DMS153 treated with DMSO at 0.1 percent for 48 hours (cell line): Measurements from ENCODE around the gene POFUT1.
"Not testable (repeated sequence)": the region's sequence is repeated elsewhere in the genome, so short reads cannot be mapped to it uniquely, and the experiment has no call there.

Experiments used
- DNase-seq: peaks from one replicate; lab custom pipeline; 2025; ENCODE audit not compliant: unreplicated experiment; lab: John Stamatoyannopoulos, UW

The POFUT1 gene

GRCh38 chr20:32232326-32232886 lies 24.7 kb downstream of the POFUT1 start:
- DNase-seq: no peak

- no peak for DNase-seq
These were observed 25.6 kb downstream of the POFUT1 start for GRCh38 chr20:32233286-32233685.

GRCh38 chr20:32234135-32234808 lies 26.6 kb downstream of the POFUT1 start:
- no peak for DNase-seq

DNA sequence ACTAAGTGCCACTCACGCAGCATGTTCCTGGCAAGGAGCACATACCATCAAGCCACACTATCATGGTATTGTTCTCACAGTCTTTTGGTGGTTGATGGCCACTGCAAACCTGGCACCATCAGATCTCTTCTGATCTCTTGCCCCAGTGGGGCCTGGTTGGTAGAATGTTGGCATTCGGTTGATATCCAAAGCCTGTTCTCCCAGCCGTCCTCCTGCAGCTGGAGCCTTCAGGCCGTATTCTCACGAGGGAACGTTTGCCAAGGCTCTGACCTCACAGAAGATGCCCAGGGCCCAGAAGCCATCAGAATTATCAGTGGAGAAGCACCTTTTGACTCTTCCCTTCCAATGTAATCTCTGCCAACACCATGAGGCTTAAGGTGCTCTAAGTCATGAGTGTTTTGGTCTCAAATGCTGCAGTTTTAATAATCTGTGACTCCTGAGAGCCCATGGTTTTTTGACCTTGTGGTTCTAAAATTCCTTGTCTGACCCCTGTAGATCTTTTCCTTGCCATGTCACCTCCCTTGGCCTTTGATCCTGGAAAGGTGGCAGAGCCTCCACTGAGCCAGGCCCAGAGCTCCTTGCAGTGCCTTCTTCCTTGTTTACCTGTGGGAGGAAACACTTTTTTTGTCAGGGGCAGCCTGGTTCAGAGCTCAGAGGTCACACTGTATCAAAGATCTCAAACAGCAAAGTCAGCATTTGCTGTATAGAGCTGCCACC lies 27.8 kb downstream of the POFUT1 start:
- DNase-seq: no peak

DNA sequence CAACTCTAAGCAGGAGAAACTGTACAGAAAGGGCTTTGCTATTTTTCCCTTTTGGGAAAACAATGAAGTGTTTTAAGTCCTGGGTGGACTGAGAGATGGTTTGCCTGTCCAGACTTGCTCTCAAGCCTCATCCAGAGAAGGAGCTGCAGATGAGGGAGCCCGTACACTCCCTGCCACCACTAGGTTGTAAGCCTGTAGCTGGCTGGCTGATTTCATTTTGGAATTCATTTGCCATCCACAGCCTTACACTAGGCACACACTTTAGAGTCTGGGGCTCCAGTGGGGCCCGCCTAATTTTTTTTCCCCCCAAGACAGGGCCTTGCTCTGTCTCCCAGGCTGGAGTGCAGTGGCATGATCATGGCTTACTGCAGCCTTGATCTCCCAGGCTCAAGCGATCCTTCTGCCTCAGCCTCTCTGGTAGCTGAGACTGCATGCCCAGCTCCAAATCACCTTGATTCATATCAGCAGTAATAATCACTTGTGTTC lies 28.4 kb downstream of the POFUT1 start:
- DNase-seq: no peak

DNA sequence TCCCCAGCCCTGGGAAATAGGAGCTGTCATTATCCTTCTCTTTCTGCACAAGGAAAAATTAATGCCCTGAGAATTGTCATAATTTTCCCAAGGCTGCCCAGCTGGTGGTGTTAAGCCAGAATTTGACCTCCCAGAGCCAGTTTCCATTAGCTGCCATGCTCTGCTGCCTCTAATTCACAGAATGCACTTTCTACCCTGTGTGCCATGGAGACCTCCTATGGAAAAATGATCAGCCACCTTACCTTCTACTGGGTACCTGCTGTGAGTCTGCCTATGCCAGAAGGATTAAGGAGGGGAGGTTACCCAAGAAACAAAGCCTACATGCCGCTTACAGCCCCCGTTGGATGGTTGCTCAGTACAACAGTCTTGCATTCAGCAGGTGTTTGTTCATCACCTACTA lies 29.1 kb downstream of the POFUT1 start:
- DNase-seq: no peak

- no peak for DNase-seq
These were observed 29.7 kb downstream of the POFUT1 start for GRCh38 chr20:32237419-32237818.

- no peak for DNase-seq
These were observed 31.1 kb downstream of the POFUT1 start for GRCh38 chr20:32238483-32239425.

- no peak for DNase-seq
These were observed 32.5 kb downstream of the POFUT1 start for GRCh38 chr20:32240205-32240604.

GRCh38 chr20:32241807-32242206 lies 34.1 kb downstream of the POFUT1 start:
- DNase-seq: no peak

GRCh38 chr20:32244150-32244823 lies 36.6 kb downstream of the POFUT1 start:
- no peak for DNase-seq

DNA sequence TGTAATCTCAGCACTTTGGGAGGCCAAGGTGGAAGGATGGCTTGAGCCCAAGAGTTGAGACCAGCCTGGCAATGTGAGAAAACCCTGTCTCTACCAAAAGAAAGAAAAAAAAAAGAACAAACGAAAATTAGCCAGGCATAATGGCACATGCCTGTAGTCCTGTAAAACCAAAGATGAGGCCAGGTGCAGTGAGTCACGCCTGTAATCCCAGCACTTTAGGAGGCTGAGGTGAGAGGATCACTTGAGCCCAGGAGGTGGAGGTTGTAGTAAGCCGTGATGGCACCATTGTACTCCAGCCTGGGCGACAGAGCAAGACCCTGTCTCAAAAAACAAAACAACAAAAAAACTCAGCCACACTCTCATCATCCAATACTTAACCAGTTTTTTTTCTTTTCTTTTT lies 37.3 kb downstream of the POFUT1 start:
- DNase-seq: no peak

- DNase-seq: not testable (repeated sequence)
These were observed 38.5 kb downstream of the POFUT1 start for GRCh38 chr20:32246208-32246607.

DNA sequence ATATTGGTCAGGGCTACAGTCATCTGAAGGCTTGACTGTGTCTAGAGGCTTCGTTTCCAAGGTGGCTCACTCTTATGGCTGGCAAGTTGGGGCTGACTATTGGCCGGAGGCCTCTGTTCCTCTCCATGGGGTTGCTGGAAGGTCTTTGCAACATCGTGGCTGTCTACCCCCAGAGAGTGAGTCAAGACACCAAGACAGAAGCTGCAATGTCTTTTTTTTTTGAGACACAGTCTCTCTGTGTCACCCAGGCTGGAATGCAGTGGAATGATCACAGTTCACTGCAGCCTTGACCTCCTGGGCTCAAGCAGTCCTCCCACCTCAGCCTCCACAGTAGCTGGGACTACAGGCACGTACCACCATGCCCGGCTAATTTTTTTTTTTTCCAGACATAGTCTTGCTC lies 40.4 kb downstream of the POFUT1 start:
- no peak for DNase-seq

DNA sequence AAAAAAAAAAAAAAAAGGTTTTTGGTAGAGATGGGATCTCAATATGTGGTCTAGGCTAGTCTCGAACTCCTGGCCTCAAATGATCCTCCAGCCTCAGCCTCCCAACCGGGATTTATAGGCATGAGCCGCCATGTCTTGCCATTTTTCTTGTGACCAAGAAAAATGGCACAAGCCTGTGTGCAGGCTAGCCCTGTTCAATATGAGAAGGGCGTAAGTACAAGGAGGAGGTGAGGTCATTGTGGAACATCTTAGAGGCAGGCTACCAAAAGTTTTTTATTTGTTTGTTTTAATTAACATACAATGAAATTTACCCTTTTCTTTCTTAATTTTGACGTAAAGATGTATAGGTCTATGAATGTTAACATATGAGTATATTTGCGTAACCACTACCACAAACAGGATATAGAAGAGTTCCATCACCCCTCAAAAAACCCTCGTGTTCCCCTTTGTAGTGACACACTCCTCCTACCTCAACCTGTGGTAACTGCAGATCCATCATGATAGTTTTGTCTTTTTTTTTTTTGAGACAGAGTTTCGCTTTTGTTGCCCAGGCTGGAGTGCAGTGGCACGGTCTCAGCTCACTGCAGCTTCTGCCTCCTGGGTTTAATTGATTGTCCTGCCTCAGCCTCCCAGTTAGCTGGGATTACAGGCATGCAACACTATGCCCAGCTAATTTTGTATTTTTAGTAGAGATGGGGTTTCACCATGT lies 41.5 kb downstream of the POFUT1 start:
- no peak for DNase-seq

DNA sequence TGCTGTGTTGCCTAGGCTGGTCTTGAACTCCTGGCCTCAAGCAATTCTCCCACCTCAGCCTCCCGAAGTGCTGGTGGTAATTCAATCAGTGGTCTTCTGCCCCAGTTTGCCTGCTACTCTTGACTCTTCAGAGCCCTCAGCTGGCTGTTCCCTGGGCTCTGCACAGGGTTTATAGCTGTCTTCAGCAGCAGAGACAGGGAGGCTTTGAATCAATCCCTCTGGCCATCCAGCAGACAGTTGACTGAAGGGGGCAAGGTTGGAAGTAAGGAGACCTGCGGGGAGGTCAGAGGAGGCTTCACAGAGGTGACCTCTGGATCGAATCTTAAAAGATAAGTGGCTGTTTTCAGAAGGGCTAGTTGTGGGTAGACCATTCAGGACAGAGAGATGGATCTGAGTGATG lies 43.8 kb downstream of the POFUT1 start:
- DNase-seq: no peak

DNA sequence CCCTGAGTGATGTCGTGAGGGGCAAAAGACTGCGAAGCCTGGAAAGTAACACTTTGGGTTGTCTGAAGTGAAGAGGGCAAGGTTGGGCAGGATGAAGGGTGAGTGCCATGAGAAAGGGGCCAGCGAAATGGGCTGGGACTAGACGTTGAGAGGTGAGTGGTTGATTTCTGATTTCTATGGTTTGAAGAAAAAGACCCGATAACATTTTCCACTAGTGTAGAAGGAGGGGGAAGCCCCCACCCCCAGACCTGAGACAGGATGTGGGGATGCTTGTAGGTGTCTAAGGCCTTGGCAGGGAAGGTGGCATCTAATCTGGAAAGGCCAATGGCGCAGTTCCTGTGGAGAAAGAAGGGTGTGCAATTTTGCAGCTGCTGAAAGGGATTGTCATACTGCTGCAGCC lies 44.5 kb downstream of the POFUT1 start:
- no peak for DNase-seq

GRCh38 chr20:32260973-32261372 lies 53.3 kb downstream of the POFUT1 start:
- DNase-seq: not testable (repeated sequence)

- no peak for DNase-seq
These were observed 54.0 kb downstream of the POFUT1 start for GRCh38 chr20:32261644-32262043.

DNA sequence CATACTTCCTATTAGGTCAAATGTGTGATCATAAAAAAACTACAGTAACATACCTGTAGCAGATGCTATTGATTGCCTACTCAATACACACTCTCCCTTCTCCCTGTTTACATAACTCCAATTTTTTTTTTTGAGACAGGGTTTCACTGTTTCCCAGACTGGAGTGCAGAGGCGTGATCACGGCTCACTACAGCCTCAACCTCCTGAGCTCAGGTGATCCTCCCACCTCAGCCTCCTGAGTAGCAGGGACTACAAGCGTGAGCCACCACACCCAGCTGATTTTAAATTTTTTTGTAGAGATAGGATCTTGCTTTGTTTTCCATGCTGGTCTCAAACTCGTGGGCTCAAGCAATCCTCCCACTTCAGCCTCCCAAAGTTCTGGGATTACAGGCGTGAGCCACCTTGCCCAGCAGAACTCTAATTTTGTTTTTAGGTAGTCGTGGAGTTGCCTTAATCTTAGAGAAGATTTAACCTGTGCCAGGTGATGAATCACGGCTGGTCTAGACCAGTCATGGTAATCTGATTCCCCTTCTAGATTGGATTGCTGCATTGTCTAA lies 55.8 kb downstream of the POFUT1 start:
- no peak for DNase-seq
